GM18511 (cell line): ENCODE data around the gene EIF4E.
"Not testable (repeated sequence)": the region's sequence is repeated elsewhere in the genome, so short reads cannot be mapped to it uniquely, and the experiment has no call there.

ENCODE experiments used
- ATAC-seq: cut with Tn5 transposase; IDR thresholded peaks from one replicate; pipeline ENCODE4 v1.9.1; 2021; ENCODE audit warnings: mild to moderate bottlenecking, moderate library complexity; ENCODE audit not compliant: unreplicated experiment

The EIF4E gene

DNA sequence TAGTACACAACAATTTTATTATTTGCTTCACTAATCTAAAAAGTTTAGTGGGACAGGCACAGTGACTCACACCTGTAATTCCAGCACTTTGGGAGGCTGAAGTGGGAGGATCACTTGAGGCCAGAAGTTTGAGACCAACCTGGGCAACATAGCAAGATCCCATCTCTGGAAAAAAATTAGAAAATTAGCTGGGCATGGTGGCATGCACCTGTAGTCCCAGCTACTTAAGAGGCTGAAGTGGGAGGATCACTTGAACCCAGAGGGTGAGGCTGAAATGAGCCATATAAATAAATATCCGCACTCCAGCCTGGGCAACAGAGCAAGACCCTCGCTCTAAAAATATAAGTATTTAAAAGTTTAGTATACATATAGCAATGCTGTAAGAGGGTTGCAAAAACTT is 42.6 kb downstream of the EIF4E start:
- not testable (repeated sequence) for ATAC-seq

DNA sequence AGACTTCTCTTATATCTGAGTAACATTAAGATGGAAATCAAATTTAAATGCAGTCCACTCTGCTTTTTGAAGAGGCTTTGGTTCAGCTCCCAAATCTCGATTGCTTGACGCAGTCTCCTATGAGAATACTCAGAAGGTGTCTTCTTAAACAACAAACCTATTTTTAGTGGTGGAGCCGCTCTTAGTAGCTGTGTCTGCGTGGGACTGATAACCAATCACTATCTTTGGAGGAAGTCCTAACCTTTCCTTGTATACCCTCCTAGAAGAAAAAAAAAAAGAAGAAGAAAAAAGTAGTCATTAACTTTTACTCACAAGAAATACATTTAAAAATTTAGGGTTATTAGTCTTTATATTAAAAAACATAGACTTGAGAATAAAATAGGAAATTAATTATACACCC is 48.0 kb downstream of the EIF4E start:
- ATAC-seq, result not testable (repeated sequence)

DNA sequence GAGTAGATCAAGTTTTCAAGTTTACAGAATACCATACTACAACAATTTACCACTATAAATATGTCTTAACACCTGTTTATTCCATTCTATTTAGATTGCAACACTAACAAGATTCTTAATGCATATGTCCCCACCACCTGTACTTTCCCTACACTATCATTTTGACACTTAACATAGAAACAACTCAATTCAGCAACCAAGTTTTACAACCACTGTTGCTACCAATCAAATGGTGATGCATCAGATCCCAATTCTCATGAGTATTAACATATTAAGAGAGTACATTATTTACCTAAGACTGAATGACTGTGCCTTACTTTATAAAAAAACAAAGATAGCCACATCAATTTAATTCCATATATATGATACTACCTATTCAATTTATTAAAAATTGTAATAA is 49.4 kb downstream of the EIF4E start:
- ATAC-seq, result no peak

DNA sequence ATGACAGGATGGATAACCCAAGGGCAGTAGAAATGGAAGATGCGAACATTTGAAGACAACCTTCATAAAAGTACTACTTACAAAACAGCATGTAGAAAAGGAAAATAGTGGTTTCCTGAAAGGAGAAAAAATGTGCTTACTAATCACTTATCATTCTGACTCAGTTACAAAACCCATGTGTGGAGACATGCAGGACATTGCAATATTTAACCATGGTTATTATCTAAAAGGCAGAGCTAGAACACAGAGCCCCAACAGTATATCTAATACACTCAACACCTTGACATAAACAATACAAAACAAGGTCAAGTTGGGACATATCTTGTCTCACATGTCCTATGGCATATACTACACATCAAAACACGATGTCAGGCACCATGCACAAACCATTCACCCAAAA is 55.9 kb downstream of the EIF4E start:
- ATAC-seq, result no peak

DNA sequence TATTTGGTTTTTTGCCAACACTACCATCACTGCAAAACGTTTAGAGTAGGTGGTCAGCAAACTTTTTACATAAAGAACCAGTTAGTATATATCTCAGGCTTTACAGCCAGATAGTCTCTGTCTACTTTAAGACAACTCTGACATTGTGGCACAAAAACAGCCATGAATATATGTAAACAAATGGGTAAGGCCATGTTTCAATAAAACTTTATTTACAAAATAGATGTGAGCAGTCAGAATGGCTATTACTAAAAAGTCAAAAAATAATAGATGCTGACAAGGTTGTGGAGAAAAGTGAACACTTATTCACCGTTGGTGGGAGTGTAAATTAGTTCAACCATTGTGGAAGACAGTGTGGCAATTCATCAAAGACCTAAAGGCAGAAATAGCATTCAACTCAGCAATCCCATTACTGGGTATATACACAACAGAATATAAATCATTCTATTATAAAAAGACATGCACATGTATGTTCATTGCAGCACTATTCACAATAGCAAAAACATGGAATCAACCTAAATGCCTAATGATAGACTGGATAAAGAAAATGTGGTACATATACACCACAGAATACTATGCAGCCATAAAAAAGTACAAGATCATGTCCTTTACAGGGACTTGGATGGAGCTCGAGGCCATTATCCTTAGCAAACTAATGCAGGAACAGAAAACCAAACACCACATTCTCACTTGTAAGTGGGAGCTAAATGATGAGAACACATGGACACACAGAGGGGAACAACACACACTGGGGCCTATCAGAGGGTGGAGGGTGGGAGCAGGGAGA is 56.6 kb downstream of the EIF4E start:
- ATAC-seq, result not testable (repeated sequence)

DNA sequence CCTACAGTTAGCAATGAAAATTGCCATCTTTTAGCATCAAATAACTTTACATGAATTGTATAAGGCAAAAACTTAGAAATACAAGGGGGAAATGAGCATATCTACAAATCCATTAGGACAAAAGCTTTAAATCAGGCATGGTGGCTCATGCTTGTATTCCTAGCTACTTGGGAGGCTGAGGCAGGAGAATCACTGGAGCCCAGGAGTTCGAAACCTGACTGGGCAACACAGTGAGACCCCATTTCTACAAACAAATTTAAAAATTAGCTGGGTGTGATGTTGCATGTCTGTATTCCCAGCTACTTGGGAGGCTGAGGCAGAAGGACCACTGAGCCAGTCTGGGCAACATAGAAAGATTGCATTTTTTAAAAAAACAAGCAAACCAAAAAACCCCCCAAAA is 61.3 kb downstream of the EIF4E start:
- ATAC-seq, result no peak

DNA sequence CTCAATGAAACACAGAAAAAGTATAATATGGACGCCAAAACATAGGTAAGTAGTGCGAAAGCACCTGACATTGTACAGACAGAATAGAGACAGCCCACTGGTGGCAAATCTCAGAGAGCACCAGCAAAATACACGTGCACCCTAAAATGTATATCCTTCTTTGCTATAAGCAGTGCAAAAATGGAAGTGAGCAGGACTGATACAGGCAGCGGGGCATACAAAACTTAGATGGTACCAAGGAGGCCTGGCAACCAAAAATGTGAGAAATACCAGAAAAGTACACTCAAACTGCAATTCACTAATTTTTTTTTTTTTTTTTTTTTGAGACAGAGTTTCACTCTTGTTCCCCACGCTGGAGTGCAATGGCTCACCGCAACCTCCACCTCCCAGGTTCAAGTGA is 63.9 kb downstream of the EIF4E start:
- no peak for ATAC-seq

DNA sequence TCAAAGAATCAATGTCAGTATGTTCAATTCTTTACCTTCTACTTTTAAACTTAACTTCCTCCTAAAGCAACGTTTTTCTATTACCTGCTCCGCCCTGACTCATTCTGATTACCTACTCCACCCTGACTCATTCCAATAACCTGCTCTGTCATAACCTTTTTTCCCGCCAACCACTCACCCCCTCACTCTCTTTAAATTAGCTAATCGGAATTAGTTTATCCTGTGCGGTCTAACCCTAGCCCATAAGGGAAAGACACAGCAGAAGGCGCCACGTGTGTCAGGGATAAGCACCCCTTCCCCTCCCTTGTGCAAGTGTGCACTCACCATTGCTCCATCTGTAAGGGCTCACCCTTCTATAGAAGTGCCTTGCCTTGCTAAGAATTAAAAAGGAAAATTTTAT is 64.4 kb downstream of the EIF4E start:
- ATAC-seq, result no peak

DNA sequence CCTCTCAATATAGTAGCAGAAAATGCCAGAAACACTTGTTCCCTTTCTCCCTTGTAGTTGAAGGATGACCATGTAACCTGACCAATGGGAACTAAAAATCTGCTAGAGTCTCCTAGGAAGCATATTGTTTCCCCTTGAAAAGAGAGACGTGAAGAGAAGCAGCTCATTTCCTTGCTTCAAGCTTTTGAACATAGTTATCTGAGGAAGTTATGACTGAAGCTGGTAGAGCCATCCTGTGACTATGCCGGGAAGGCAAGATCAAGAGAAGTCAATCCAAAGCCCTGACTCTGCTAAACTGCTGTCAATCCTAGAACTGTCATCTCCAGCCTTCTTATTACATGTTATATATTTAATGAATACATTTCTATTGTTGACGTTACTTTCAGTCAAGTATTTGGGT is 66.6 kb downstream of the EIF4E start:
- ATAC-seq, result no peak

DNA sequence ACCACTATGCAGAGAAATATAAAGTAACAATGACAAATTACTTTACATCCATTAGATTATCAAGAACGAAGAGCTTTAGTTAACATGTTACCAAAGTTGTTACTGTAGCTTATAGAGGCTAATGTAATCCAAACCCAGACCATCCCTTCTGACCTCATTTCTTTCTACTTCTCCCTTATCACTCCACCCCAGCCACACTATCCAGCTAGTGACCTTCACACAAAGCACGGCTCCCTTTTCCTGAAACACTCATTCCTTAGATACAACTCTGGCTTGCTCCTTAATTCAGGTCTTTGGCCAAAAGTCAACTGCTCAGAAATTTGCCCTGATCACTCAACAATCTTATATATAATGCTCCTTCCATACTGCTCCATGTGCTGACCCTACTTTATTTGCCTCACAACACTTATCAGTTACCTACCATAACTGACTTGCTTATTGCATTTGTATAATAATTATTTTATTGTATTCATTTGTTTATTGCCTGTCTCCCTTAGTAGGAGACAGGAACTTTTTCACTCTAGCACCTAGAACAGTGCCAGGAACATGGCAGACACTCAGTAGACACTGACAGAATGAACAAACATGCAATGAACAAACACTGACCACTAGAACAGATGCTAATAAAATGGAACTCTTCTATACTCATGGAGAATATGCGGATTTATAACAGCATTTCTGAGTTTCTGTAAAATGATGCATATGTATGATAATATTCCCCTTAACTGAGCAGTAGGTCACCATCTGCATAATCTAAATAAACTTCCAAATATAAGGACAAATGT is 67.6 kb downstream of the EIF4E start:
- no peak for ATAC-seq

DNA sequence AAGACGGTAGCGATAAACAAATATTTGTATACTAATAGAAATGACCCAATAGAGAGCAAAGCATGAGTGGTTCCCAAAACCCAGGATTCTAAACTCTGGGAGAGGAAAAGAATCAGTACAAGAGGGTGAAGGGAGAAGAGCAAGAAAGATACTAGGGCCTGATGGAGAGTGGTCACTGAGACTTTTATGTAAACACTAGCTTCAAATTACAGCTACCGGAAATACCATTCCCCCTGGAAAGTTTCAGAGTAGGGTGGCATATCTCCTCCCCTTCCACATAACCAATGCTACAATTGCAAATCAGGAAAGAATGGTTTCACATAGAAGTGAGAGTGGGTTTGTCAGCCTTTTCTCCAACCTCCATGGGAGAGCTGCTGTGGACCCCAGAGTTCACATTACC is 77.1 kb downstream of the EIF4E start:
- no peak for ATAC-seq

DNA sequence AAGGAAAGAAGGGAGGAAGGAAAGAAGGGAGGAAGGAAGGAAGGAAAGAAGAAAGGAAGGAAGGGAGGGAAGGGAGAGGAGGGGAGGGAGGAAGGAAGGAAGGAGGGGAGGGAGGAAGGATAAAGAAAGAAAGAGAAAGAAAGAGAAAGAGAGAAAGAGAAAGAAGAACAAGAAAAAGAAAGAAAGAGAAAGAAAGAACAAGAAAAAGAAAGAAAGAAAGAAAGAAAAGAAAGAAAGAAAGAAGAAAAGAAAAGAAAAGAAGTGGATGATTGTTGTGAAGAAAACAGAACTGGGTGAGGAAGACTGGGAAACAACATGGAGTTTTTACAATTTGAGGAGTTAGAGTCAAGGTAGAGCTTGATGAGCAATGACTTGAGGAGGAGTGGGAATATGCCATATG is 78.0 kb downstream of the EIF4E start:
- ATAC-seq, result no peak

DNA sequence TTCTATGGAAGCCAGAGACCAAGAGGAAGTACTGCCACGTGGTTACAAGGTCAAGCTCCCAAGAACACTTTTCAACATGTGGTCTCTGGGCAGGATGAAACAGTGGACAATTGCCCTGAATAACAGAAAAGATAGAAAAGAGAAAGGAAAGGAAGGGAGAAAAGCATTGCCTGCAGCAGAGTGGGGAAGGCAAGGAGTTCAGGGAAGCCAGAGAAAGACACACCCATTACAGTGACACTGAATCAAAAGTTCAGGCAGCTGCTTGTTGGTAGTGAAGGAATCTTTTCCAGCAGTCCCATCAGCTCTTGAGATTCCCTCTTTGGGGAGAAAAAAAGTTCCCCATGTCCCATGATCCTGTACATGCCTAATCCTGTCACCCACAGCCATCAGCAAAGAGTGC is 80.5 kb downstream of the EIF4E start:
- no peak for ATAC-seq

DNA sequence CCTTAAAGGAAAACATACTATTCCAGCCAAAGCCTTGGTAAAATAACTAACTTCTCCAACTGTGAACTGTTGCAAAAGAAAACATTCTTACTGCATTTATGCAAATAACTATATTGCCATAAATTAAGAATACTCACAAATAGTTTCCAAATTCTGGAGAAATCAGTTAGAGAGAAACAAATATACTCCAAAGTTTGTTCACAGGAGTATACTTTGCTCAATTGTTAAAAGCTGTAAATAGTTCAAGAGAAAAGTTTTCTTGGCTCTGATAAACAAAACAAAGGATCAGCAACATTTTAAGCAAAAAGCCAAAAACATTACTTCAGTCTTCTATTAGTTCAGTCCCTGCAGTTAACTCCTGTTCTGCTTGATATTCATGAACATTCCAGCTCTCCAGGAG is 83.0 kb downstream of the EIF4E start:
- no peak for ATAC-seq

DNA sequence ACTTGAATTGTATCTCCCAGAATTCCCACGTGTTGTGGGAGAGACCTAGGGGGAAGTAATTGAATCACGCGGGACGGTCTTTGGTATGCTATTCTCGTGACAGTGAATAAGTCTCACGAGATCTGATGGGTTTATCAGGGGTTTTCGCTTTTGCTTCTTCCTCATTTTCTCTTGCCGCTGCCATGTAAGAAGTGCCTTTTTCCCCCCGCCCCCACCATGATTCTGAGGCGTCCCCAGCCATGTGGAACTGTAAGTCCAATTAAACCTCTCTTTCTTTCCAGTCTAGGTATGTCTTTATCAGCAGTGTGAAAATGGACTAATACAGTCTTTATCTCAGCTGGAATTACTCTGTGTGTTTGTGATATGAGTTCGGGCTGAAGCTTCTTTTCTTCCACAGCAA is 86.0 kb downstream of the EIF4E start:
- ATAC-seq, result not testable (repeated sequence)

DNA sequence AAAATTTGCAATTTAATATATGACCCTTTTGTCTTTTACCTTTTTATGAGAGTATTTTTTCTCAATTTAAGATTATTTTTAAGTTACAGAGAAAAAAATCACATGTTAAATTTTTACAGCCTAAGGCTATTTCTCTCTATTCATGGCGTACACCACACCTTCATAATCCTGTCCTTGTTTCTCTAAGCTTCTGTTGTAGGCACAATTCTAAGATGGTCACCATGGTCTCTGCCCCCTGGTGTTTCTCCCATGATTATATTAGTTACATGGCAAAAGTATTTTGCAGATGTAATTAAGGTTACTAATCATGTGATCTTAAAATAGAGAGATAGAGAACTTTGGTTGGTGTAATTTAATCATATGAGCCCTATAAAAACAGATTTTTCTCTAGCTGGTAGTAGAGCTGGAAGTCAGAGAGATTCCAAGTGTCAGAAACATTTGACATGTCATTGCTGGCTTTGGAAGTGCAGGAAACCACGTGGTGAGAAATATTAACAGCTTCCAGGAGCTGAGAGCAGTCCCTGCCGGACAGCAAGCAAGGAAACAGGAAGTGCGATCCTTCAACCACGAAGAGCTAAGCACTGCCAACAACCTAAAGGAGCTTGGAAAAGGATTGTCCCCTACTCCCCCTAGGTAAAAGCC is 89.8 kb downstream of the EIF4E start:
- no peak for ATAC-seq

DNA sequence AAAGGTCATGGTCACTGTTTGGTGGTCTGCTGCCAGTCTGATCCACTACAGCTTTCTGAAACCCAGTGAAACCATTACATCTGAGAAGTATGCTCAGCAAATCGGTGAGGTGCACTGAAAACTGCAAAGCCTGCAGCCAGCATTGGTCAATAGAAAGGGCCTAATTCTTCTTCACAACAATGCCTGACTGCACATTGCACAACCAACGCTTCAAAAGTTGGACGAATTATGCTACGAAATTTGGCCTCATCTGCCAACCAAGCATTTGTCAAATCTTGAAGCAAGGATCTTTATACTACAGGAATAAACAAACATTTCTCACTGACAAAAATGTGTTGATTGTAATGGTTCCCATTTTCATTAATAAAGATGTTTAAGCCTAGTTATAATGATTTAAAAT is 90.4 kb downstream of the EIF4E start:
- no peak for ATAC-seq

DNA sequence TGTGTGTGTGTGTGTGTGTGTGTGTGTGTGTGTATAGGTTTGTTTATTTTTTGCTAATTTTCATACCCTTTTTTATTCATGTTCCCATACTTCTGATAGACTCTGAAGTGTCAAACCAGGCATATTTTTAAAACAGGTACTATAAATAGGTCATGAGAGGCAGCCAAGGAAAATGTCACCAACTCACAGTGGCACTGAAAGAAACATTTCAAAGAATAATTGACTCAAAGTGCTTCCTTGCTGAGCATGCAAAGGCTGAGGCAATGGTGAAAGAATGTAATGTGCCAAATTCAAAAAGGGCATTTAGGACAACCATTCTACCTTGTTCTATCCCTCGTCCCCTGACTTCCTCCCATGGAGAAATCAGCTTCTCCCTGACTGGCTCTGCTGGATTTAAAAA is 95.5 kb downstream of the EIF4E start:
- no peak for ATAC-seq

DNA sequence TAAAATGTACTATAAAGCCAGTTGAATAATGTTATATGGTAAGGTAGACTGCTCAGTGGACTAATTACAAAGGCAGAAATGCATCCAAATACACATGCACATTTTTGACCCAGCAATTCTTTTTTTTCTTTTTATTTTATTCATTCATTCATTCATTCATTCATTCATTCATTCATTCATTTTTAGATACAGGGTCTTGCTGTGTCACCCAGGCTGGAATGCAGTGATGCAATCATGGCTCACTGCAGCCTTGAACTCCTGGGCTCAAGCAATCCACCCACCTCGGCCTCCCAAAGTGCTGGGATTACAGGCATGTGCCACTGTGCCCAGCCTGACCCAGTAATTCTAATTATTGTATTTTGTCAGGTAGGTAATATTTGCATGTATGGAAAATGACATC is 97.9 kb downstream of the EIF4E start:
- not testable (repeated sequence) for ATAC-seq
